DMS79 treated with DMSO at 0.1 percent for 48 hours (cell line): Measurements from ENCODE around the gene MRPL20.
"Not testable (repeated sequence)": the region's sequence is repeated elsewhere in the genome, so short reads cannot be mapped to it uniquely, and the experiment has no call there.

Source experiments
- DNase-seq: peaks from one replicate; lab custom pipeline; 2025; lab: John Stamatoyannopoulos, UW

The MRPL20 gene

GRCh38 chr1:1437033-1437903 lies 30.2 kb upstream of the MRPL20 start:
- no peak for DNase-seq

- no peak for DNase-seq
These were observed 29.5 kb upstream of the MRPL20 start for GRCh38 chr1:1436630-1437032.

DNA sequence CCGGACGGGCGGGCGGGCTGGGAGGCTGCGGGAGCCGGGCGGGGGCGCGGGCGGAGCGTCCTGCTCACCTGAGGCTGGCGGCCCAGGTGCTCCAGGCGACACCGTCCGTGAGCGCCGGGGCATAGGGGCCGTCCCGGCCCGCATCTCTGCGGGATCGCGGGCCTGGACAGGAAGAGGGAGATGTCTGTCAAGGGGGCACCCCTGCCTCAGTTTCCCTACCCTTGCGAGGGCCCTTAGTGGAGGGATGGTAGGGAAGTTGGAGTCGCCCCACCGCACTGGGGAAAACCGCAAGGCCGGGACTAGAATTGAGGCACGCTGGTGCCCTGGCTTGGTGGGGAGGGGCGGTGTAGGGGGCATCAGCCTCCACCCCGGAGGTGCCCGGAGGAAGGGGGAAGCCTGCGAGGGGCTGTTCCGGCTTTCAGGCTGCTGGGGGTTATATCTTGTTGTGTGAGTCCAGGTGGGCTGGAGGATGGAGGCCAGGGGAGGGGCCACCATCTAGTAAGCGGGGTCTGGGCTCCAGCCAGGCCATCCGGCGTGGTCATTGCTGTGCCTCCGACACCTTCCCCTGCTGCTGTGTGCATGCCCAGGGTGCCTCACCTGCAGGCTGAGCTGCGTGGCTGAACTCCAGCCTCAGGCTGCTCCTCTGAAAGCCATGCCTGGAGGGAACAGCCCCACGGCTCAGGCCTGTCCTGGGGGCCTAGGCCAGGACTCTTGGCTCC lies 29.0 kb upstream of the MRPL20 start:
- DNase-seq, result no peak

DNA sequence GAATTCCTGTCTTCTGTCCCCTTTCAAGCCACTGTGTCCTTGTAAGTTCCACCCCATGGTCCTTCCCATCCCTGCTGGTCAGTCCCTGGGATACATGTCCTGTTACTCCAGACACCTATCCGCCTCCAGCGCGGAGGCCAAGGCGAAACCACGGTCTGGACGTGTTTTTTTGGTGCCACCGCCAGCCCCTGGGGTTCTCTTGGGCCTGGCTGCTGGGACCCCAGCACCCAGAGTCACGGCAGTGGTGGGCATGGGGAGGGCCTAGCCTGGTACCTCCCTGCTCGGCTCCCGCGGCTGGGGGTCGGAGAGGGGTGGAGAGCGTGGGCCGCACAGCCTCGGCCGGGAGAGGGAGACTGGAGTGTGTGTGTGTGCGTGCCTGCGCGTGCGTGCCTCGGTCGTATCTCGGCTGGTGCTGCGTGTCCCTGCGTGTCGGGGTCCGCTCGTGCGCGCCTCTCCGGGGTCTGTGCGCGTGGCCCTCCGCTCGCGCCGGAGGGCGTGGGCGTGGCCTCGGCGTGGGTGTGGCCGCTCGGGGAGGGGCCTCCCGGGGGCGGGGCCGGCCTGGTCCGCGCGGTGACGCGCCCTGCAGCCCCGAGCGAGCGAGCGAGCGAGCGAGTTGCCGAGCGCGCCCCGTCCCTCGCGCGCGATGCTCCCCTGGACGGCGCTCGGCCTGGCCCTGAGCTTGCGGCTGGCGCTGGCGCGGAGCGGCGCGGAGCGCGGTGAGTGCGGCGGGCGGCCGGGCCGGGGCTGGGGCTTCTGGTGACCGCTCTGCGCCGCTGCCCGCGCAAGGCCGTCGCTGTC lies 28.2 kb upstream of the MRPL20 start, which contains the start of gene VWA1:
TSS of gene VWA1 (plus strand) at position 585 of the 798 bp plus-strand sequence. CDS start at position 644, 59 bp downstream.
- DNase-seq, result peak; percentile 18

DNA sequence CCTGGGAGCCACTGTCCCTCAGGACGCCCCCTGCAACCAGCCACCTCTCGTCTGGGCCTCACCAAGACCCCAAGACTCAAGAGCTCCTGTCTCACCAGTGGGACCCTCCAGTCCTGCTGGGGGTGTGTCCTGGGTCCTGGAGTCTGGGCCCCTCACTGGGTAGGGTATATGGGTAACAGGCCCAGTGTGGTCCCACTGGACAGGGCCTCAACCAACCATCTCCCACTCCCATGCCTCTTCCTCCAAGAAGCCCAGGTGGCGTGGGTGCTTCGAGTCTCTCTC lies 27.7 kb upstream of the MRPL20 start:
- no peak for DNase-seq

DNA sequence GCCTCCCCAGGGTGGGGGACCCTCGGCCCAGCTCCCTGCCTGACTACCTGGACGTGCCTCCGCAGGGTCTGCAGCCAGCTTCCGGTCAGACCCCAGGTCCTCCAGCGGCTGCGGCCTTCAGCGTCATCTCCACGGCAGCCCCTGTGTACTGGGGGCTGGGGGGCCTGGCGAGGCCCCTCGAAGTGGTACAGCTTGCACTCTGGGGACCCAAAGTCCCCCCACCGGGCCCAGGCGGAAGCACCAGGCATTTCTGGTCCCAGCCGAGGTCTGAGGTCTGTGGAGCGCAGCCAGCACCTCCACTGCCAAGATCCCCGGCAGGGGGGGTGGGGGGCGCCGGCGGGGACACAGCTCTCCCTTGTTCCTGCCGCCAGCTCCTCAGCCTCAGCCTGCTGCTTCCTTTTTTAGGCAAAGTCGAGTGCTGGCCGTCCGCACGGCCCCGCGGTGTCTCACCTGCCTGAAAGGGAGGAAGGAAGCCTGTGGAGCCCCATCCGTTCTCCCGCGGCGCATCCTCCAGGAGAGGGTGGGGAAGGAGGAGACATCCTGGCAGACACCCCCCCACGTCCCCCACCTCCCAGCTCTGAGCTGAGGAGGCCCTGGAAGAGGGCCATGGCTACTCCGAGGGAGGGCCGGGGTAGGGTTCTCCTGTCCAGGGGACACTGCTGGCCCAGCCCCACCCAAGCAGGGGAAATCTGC lies 27.2 kb upstream of the MRPL20 start:
- DNase-seq, result peak; percentile 34

- peak; percentile 19 for DNase-seq
These were observed 26.7 kb upstream of the MRPL20 start for GRCh38 chr1:1433804-1434130.

GRCh38 chr1:1432951-1433803 lies 26.1 kb upstream of the MRPL20 start:
- DNase-seq, result no peak

DNA sequence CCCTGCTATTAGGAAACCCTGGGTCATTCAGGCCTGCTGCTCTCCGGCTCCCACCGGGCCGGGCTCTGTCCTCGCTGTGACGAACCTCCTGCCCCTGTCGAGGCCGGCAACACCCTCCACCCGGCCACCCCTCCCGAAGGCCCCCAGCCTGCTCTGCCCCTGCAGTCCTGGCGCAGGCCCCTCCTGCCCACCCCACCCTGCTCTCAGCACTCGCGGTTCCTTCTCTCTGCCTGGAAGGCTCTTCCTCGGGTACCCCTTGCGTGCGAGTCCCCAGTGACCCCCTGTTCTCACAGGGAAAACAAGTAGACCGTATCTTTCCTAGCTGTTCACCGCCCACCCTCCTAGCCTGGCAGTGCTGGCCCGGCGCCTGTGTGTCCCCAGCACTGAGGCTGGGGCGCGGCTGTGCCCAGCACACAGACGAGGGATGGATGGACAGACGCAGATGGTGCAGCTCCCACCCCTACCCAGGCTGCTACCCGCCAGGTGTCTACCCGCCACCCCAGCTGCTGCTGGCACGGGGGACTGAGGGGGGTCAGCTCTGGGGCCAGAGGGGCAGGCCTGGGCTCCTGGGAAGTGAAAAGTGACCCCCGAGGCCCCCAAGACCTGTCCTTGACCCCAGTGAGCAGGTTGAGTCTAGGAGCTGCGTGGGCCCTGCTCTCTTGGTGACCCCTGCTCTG lies 25.3 kb upstream of the MRPL20 start:
- DNase-seq, result no peak

DNA sequence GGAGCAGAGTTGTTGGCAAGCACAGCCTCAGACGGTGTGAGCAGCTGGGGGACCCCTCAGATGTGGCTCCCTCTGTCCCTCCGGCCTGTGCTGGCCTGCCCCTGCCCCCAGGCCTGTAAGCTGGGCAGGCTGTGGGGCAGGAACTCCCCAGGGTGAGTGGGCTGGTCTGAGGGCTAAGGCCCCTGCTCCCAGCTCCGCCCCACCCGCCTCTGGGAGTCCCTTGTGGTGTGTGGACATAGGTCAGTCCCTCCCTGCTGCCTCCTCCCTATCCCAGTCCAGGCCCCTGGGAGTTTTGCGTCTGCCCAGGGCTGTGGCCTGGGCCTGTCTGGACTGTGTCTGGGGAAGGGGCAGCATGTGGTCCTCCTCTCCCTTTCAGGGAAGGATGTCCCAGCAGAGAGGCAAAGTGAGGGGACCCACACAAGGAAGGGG lies 24.8 kb upstream of the MRPL20 start:
- no peak for DNase-seq

- no peak for DNase-seq
These were observed 24.1 kb upstream of the MRPL20 start for GRCh38 chr1:1430992-1431844.

- DNase-seq, result peak; percentile 71
These were observed 23.3 kb upstream of the MRPL20 start for GRCh38 chr1:1430114-1430982.

GRCh38 chr1:1429671-1430073 lies 22.6 kb upstream of the MRPL20 start:
- no peak for DNase-seq

DNA sequence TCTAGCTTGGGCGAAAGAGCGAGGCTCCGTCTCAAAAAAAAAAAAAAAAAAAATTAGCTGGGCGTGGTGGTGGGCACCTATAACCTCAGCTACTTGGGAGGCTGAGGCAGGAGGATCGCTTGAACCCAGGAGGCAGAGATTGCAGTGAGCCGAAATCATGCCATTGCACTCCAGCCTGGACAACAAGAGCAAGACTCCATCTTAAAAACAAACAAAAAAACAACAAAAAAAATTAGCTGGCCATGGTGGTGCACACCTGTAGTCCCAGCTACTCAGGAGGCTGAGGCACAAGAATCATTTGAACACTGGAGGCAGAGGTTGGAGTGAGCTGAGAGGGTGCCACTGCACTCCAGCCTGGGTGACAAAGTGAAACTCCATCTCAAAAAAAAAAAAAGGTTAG lies 21.9 kb upstream of the MRPL20 start:
- not testable (repeated sequence) for DNase-seq

DNA sequence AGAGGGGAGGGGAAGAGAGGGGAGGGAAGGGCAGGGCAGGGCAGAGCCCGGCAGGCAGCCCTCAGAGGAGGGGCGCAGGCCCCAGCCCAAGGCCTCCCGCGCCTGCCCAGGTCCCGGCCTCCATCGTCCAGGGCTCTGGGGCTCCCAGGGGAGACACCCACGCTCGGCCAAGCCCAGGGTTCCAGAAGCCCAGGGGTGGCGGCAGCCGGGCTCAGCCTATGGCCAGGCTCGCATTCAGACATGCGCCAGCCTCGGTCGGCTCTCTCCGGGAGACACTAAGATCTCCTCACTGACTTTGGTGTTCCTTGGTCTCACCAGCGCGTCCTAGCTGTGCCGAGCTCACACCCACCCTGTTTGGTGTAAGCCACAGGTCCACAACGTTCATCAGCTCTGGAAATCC lies 21.1 kb upstream of the MRPL20 start:
- DNase-seq, result no peak

GRCh38 chr1:1427820-1428148 lies 20.7 kb upstream of the MRPL20 start:
- no peak for DNase-seq

GRCh38 chr1:1427106-1427819 lies 20.2 kb upstream of the MRPL20 start:
- DNase-seq, result no peak

- no peak for DNase-seq
These were observed 19.5 kb upstream of the MRPL20 start for GRCh38 chr1:1426496-1427105.
